Smooth muscle cell of the brain vasculature (primary cell): ENCODE data around the gene TPT1.
A peak's percentile ranks its signal among the peaks of the same experiment; 100 is the strongest.

ENCODE experiments used
- DNase-seq: peaks from one replicate; pipeline ENCODE4 v3.0.0-alpha.2; 2012; ENCODE audit warnings: low read depth, low spot score

TPT1 gene

DNA sequence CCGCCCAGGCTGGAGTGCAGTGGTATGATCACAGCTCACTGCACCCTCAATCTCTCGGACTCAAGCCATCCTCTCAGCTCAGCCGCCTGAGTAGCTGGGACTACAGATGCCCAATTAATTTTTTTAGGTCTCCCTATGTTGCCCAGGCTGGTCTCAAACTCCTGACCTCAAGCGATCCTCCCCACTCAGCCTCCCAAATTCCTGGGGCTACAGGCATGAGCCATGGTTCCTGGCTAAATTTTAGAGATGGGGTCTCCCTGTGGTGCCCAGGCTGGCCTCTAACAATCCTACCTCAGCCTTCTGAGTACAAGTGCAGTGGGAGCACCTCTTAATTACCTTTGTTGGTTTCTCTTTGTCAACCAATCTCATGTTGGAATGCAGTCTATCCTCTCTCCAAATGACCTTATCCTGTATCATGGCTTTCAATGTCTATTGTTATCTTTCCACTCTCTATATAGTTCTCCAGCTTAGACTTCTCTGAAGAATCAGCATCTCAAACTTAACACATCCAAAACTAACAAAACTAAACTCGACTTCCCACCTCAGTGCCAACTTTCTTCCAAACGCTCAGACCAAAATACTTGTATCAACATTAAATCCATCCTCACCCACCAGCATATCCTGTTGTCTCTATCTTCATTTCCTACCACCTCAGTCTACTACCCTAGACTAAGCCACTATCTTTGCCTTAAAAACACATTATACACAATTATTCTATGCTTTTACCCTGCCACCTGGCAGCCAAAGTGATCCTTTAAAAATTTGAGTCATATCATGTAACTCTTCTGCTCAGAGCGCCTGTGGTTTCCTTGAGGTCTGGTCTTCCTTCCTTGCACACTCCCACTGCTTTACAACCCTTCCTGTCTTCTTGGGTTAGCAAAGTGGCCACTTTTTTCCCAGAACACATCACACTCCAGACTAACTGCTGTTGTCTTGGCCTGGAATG lies 6.7 kb downstream of the TPT1 start:
- no peak for DNase-seq

DNA sequence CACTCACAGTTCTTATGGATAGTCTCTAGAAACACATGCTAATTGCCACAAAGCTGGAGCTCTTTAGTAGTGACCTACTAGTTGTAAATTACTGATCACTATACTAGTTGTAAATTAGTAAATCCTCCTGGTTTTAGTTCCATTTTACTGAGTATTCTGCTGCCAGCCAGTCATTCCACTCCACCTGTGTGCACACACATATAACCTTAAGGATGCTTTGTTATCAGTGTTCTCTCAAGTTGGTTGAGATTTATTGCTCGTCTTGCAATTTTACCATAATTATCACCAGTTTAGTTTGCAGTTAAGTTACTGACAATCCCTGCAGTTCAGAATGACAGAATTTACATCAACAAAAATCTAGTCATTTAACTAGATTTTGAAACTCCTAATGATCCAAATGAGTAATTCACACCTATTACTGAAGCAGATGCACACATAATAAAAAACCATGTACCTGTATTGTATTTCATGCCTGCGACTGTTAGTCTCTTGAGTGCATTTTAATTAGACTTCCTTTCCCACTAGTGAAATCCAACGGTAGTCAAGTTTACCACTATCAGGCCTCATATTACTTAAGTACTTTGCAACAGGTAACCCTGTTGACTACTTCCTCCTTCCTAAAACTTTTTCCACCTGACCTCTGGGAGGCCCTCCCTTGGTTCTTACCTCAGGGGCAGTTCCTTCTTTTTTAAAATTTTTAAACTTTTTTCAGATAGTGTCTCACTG lies 7.6 kb downstream of the TPT1 start:
- DNase-seq = no peak

GRCh38 chr13:45332831-45333219 lies 8.2 kb downstream of the TPT1 start:
- DNase-seq = no peak

DNA sequence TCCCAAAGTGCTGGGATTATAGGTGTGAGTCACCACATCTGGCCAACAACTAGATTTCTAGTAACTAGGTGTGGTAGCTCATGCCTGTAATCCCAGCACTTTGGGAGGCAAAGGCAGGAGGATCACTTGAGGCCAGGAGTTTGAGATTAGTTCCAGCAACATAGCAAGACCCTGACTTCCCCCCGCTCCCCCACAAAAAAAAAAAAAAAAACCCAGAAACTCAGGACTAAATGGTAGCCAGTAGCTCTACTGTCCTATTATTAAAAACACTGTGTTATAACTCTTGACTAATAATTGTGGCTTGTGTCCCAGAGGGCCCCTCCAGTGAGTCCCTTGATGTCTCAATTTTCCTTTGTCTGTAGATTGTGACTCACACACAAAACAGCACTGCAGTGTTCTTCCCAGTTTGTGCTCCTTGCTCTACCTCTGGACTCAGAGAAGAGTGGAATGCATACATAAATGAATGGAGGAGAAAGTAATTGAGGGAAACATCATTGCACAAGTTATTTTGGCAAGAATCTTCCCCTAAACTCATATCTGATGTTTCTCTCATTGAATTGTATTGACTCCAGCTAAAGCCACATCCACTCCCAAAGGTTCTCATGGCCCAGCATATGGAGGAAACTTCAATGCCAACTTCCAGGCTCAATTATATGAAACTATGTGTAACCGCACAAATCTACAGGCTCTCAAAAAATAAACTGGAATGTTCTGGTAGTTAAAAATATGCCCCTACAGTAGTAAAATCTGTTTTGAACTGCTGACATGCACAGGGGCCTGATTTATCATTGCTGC lies 8.8 kb downstream of the TPT1 start:
- DNase-seq = no peak

- no peak for DNase-seq
These were observed 9.3 kb downstream of the TPT1 start for GRCh38 chr13:45331692-45332035.

GRCh38 chr13:45331123-45331619 lies 9.8 kb downstream of the TPT1 start:
- DNase-seq = no peak

DNA sequence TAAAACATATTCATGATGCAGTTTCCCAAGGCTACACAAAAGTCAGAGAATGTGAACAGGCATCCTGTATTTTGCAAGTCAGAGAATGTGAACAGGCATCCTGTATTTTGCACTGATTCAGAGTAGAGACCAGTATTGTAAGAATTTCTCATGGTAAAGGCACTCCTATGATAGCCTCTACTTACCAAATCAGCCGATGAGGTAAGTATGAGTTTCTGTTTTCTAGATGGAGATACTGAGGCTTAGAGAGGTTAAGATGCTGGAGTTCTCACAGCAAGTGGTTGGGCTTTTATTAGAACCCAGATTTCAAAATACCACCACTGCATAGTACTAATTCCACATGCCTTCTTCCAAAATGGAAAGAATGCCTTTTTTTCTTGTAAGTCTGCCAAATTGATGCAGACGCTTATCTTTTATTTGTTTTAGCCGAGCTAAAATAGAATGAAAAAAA lies 12.3 kb downstream of the TPT1 start:
- DNase-seq = no peak

- no peak for DNase-seq
These were observed 13.6 kb downstream of the TPT1 start for GRCh38 chr13:45327253-45327955.

GRCh38 chr13:45325806-45326205 lies 15.2 kb downstream of the TPT1 start:
- DNase-seq = peak; percentile 61

GRCh38 chr13:45320876-45321629 lies 19.9 kb downstream of the TPT1 start:
- no peak for DNase-seq

GRCh38 chr13:45316996-45317395 lies 24.0 kb downstream of the TPT1 start:
- DNase-seq = no peak

GRCh38 chr13:45316338-45316737 lies 24.6 kb downstream of the TPT1 start:
- DNase-seq = no peak

GRCh38 chr13:45315520-45316167 lies 25.3 kb downstream of the TPT1 start:
- DNase-seq = no peak

GRCh38 chr13:45314822-45315221 lies 26.2 kb downstream of the TPT1 start:
- no peak for DNase-seq

DNA sequence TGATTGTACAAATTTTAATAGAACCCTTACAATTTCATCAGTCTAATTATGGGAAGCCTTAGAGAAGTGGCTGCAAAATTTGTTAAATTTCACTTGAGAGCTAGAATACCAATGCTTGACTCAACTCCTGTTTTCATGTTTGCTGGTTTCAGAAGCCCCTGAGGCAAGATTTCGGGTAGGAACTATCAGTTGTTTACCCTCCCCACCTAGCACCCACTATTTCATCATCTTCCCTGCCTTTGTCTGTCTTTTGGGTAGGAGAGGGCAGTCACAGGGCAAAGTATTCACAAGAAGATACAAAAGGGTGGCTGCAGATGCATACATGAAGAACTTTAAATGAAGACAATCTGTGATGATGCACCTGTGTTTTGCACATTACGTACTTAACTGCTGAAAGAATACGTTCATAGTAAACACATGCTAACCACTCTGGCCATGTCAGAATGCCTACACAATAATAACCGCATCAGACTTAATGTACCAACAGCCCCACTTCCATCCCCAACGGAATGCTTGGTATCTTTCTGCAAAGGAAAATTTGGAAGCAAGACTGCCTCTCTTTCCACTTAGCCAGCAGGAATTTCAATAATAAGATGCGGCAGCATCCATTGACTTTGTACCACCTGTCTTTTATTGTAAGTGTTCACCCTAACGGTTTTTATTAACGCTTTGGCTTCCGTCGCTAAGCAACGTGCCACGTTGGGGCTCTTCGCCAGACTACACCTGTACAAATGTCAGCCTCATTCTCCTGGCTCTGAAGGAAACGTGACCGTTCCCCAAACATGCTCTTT lies 30.4 kb downstream of the TPT1 start:
- no peak for DNase-seq

- no peak for DNase-seq
These were observed 34.0 kb downstream of the TPT1 start for GRCh38 chr13:45306966-45307365.

- DNase-seq = no peak
These were observed 35.9 kb downstream of the TPT1 start for GRCh38 chr13:45305079-45305478.

GRCh38 chr13:45303866-45304265 lies 37.1 kb downstream of the TPT1 start:
- no peak for DNase-seq

DNA sequence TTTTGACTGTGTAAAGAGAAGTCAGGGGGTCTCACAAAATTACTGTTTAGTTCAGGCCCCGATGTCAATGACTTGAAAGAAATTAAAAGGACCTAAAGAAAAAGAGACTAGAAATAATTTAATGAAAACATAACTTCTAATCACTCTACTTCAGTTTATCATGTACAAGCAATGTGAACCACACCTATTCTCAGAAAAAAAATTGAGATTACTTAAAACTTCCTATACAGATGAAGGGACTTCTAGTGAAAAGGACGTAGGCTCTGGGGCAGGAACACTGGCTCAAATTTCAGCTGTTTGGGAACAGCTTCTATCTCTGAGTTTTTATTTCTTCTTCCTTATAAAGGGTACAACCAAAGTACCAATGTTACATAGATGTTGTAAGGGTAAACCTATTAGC lies 38.0 kb downstream of the TPT1 start:
- no peak for DNase-seq
